Cerebellar cortex (tissue), 1 donor: ENCODE measurements around the gene MRGPRG.

Experiments used
- DNase-seq: peaks from one replicate; pipeline ENCODE4 v3.0.0-alpha.2; 2015; ENCODE audit warnings: low spot score

The MRGPRG gene

GRCh38 chr11:3225826-3226750, 7.5 kb upstream of the MRGPRG start:
- DNase-seq, result no peak

GRCh38 chr11:3225159-3225758, 6.6 kb upstream of the MRGPRG start:
- no peak for DNase-seq

GRCh38 chr11:3224401-3225057, 5.9 kb upstream of the MRGPRG start:
- DNase-seq, result no peak

GRCh38 chr11:3223932-3224381, 5.3 kb upstream of the MRGPRG start:
- no peak for DNase-seq

DNA sequence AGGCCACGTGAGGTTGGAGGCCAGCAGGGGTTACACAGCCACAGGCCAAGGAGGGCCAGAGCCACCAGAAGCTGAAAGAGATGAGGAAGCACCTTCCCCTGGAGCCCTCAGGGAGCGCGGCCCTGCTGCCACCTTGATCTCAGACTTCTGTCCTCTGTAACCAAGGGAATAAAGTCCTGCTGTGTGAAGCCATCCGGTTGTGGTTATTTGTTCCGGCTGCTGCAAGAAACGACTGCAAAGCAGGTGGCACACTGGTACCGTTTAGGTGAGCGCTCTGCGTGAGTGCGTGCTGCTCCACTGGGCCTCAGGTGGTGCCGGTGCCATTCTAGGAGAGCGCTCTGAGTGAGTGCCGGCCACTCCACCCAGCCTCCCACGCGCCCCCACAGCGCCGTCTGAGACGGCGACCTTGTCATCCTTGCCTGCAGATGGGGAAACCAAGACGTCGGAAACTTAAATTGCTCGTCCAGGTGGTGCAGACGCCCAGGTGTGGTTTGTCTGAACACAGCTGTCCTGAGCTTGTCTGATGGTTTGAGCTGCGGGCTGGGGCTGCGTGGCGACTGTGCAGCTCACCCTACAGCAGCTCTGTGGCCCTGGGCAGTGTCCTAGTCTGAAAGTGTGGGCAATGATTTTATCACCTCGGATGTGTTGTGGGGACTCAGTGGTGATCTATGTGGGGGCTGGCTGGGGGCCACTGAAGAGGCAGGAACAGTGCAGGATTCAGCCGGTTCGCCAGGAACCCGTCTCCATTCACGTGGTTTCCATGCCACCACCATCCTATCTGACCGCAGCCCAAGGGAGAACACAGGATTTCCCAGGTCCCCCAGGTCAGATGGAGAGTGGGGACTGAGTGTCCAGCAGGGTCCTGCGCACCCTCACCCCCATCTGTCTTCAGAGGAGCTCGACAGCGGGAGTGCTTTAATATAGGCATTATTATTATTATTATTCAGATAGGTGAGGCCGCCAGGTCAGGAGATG, 4.6 kb upstream of the MRGPRG start:
- DNase-seq, result no peak

GRCh38 chr11:3222003-3222855, 3.6 kb upstream of the MRGPRG start:
- DNase-seq, result no peak

DNA sequence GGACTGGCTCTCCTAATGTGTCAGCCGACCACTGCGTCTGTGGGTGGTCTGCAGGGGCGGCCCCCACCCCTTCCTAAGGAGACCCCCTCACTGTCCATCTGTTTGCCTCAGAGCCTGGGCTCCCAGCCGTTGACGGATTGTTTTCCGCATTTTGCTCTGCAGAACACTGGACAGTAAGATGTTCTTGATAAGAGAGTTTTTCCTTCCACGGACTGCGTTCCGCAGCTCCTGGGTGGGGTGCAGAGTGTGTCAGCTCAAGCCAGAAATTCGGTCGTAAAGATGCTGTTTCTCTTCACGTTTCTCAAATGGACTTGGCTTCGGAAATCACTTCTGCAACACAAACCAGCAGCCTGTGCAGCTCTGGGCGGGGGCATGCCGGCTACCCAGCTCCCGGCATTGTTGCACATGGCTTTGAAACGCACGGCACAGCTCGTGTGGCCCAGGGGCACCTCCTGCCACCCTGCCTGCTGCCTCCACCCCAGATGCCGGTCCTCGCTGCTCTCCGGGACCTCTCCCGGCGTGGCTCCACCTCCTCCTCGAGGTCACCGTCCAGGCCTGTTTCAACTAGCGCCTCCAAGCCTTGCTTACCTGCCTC, 2.9 kb upstream of the MRGPRG start:
- no peak for DNase-seq

- no peak for DNase-seq
Measured at GRCh38 chr11:3220521-3221407, 2.2 kb upstream of the MRGPRG start.

DNA sequence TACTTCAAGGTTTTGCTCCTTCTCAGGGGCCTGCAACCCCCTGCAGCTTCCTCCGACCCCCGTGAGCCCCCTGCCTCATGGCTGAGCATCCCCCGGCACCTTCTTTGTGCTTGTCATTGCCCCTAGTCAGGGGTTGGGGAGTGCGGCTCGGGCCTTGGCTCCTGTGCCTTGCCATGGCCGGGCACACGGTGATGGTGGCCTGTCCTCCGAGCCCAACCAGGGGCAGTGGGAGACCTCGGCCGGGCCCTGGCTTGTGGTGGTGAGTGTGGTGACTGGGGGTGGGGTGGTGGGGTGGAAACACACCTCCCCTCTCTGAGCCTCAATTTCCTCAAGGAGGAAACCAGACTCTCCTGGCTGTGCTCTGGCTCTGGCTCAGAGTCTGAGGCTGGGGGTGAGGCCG, 1.5 kb upstream of the MRGPRG start:
- DNase-seq, result no peak

DNA sequence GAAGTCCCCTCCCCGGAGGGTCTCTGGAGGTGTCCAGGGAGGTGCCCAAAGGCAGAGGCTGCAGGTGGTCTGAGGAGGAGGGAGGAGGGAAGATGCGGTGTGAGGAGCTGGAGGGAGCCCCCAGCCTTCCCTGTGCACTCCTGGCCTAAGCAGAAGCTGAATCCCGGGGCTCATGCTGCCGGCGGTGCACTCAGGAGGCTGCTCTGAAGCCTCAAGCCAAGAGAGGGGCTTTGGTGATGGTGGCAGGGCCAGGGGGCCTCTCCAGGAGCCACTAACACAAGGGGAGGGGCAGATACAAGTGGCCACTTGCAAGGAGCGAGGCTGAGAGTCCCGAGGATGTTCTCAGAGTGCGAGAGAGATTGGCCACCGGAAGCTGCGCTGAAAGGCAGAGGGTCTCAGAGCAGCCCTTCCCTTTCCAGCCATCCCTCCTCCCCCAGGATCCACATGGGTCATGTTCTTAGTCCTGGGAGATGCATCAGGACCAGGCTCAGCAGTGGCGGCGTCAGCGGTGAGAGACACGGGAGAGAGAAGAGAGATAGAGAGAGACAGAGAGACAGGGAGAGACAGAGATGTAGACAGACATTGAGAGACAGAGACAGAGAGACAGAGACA, 774 bp upstream of the MRGPRG start:
- no peak for DNase-seq

- no peak for DNase-seq
Measured at GRCh38 chr11:3217818-3218482, 663 bp downstream of the MRGPRG start.

GRCh38 chr11:3216027-3216525, 2.5 kb downstream of the MRGPRG start:
- DNase-seq, result no peak

DNA sequence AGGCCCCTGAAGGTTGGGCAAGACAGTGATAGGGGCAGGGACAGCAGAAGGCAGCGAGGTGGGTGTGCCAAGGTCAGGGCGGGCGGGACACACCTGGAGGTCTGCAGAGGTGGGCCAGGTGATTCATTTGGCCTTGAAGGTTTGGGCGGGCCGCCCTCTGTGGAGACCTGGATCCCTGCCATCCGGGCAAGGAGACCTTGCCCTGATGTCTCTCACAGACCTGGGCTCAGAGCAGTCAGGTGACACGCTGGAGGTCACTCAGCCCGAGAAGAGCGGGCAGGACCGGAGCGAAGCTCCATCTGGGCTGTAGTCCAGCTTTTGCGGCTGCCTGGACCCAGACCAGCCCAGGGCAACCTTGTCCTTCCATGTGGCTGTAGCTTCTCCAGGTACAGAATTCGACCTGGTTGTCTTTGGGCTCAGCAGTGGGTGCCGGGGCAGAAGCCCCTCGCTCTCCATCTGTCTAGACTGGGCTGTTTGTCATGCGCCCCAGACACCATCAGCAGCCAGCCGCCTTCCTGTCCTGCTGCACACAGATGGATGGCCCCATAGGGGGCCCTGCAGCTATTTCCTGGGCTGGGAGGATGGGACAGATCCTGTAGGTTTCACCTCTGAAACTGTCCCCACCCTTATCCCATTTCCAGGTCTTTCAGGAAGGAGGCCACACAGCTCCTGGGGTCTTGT, 3.1 kb downstream of the MRGPRG start:
- DNase-seq, result peak; percentile 43

GRCh38 chr11:3214420-3214699, 4.3 kb downstream of the MRGPRG start:
- no peak for DNase-seq

GRCh38 chr11:3213659-3214419, 4.8 kb downstream of the MRGPRG start:
- DNase-seq, result no peak

DNA sequence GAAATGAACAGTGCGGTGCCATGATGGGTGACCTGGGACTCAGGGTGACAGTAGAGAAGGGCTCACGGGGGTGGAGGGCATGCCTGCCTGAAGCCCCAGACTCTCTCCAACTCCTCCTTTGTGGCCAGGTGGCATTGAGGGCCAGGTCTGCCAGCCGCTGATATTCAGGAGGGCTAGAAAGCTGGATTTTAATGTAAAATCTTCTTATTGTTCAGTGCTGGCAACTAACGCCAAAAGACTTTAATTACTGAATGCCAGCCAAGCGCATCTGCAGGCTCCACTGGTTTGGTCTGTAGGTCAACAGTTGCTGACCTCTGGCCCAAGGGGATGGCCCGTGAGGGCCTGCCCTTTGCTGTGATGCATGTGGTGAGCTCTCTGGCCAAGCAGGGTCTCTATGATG, 10.3 kb downstream of the MRGPRG start:
- peak; percentile 4 for DNase-seq
